ENCODE measurements around the gene ANXA4.

- TF ChIP-seq POLR2A (IDR thresholded peaks at IDR 0.05) (no peak), CTCF (IDR thresholded peaks at IDR 0.05) (no peak), POLR2AphosphoS5 (IDR thresholded peaks at IDR 0.05) (no peak), EP300 (IDR thresholded peaks at IDR 0.05) (no peak)
These were observed 3.1 kb downstream of the ANXA4 start for GRCh38 chr2:69745035-69745434.

Measured in sigmoid colon (tissue), 4 donors.